KMS-11 (cell line): Measurements from ENCODE around the gene LRIT2.

ENCODE experiments used
- H2AFZ ChIP-seq: fragments of 200-600 bp; sonication (generic); 2 replicates; pipeline ENCODE4 v1.6.1; 2016; ENCODE audit warnings: antibody characterized with exemption, mixed run types, low read depth
- H3K27ac ChIP-seq: fragments of 200-600 bp; sonication (generic); 2 replicates; pipeline ENCODE4 v1.6.1; 2016; ENCODE audit warnings: mild to moderate bottlenecking, mixed run types
- H3K27me3 ChIP-seq: fragments of 200-600 bp; sonication (generic); 2 replicates; pipeline ENCODE4 v1.6.1; 2017; ENCODE audit warnings: mild to moderate bottlenecking, low read depth, mixed run types, moderate library complexity; ENCODE audit not compliant: insufficient read depth
- H3K36me3 ChIP-seq: fragments of 200-600 bp; sonication (generic); 2 replicates; pipeline ENCODE4 v1.6.1; 2017; ENCODE audit warnings: mild to moderate bottlenecking, mixed run types; ENCODE audit not compliant: insufficient read depth
- H3K4me1 ChIP-seq: fragments of 200-600 bp; sonication (generic); 2 replicates; pipeline ENCODE4 v1.6.1; 2016; ENCODE audit warnings: mild to moderate bottlenecking, low read depth, mixed run types; ENCODE audit not compliant: poor library complexity, severe bottlenecking
- H3K4me2 ChIP-seq: fragments of 200-600 bp; sonication (generic); 2 replicates; pipeline ENCODE4 v1.7.0; 2016; ENCODE audit warnings: mild to moderate bottlenecking, mixed run types
- H3K4me3 ChIP-seq: fragments of 200-600 bp; sonication (generic); IDR thresholded peaks from 2 replicates; pipeline ENCODE4 v1.6.1; 2017; ENCODE audit warnings: low read depth, low read length, mixed read lengths; ENCODE audit not compliant: insufficient read depth
- H3K79me2 ChIP-seq: fragments of 200-600 bp; sonication (generic); 2 replicates; pipeline ENCODE4 v1.6.1; 2016; ENCODE audit warnings: low read depth, mixed run types; ENCODE audit not compliant: insufficient read depth
- H3K9ac ChIP-seq: fragments of 200-600 bp; sonication (generic); 2 replicates; pipeline ENCODE4 v1.6.1; 2016; ENCODE audit warnings: mild to moderate bottlenecking, mixed run types
- H4K20me1 ChIP-seq: fragments of 200-600 bp; sonication (generic); 2 replicates; pipeline ENCODE4 v1.6.1; 2016; ENCODE audit warnings: mild to moderate bottlenecking, mixed run types; ENCODE audit not compliant: insufficient read depth
- TF ChIP-seq, protein P1 (sequence below): fragments of 200-600 bp; sonication (generic); conservative IDR thresholded peaks from 2 replicates; pipeline ENCODE4 v1.6.1; 2017; ENCODE audit warnings: low read depth, mild to moderate bottlenecking, antibody characterized with exemption, low read length, moderate library complexity, mixed read lengths

LRIT2 gene

GRCh38 chr10:84214612-84215235, 10.6 kb downstream of the LRIT2 start:
- Histone ChIP-seq H3K4me1 (no peaks in the 10 kb centered on the region), H3K36me3 (no peaks in the 10 kb centered on the region), H3K27me3 (no peaks in the 10 kb centered on the region), H3K27ac (no peak overlapping the region), H4K20me1 (no peaks in the 10 kb centered on the region), H3K79me2 (no peaks in the 10 kb centered on the region), H2AFZ (no peak overlapping the region), H3K9ac (no peak overlapping the region), H3K4me2 (no peak overlapping the region), H3K4me3 (no peak overlapping the region)
- TF ChIP-seq, protein P1, sequence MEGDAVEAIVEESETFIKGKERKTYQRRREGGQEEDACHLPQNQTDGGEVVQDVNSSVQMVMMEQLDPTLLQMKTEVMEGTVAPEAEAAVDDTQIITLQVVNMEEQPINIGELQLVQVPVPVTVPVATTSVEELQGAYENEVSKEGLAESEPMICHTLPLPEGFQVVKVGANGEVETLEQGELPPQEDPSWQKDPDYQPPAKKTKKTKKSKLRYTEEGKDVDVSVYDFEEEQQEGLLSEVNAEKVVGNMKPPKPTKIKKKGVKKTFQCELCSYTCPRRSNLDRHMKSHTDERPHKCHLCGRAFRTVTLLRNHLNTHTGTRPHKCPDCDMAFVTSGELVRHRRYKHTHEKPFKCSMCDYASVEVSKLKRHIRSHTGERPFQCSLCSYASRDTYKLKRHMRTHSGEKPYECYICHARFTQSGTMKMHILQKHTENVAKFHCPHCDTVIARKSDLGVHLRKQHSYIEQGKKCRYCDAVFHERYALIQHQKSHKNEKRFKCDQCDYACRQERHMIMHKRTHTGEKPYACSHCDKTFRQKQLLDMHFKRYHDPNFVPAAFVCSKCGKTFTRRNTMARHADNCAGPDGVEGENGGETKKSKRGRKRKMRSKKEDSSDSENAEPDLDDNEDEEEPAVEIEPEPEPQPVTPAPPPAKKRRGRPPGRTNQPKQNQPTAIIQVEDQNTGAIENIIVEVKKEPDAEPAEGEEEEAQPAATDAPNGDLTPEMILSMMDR, result peak; percentile 42; the same call in 1 of the 2 replicates

- Histone ChIP-seq H3K9ac (no peak overlapping the region), H3K27me3 (no peaks in the 10 kb centered on the region), H3K4me3 (no peak overlapping the region), H3K36me3 (no peaks in the 10 kb centered on the region), H3K4me2 (no peak overlapping the region), H3K4me1 (no peaks in the 10 kb centered on the region), H2AFZ (no peak overlapping the region), H3K79me2 (no peaks in the 10 kb centered on the region), H3K27ac (no peak overlapping the region), H4K20me1 (no peaks in the 10 kb centered on the region)
- TF ChIP-seq, protein P1, result no peak
Observed at GRCh38 chr10:84214046-84214572, 11.2 kb downstream of the LRIT2 start.

DNA sequence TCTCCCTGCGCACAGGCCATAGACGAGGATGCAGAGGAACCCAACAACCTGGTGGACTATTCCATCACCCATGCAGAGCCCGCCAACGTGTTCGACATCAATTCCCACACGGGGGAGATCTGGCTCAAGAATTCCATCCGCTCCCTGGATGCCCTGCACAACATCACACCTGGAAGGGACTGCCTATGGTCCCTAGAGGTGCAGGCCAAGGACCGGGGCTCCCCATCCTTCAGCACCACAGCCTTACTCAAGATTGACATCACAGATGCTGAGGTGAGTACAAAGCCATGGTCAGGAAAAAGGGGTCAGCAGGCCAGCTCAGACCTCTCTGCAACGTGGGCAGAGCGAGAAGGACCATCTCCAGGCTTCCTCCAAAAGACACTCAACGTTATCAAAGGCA, 12.3 kb downstream of the LRIT2 start:
- no peaks in the 10 kb centered on the region for H3K36me3 ChIP-seq
- no peaks in the 10 kb centered on the region for H4K20me1 ChIP-seq
- H3K4me2 ChIP-seq, result no peak overlapping the region
- no peak overlapping the region for H3K27ac ChIP-seq
- no peaks in the 10 kb centered on the region for H3K79me2 ChIP-seq
- TF ChIP-seq, protein P1, result no peak
- no peak overlapping the region for H3K9ac ChIP-seq
- no peaks in the 10 kb centered on the region for H3K27me3 ChIP-seq
- no peak overlapping the region for H2AFZ ChIP-seq
- no peak overlapping the region for H3K4me3 ChIP-seq
- H3K4me1 ChIP-seq, result no peaks in the 10 kb centered on the region

DNA sequence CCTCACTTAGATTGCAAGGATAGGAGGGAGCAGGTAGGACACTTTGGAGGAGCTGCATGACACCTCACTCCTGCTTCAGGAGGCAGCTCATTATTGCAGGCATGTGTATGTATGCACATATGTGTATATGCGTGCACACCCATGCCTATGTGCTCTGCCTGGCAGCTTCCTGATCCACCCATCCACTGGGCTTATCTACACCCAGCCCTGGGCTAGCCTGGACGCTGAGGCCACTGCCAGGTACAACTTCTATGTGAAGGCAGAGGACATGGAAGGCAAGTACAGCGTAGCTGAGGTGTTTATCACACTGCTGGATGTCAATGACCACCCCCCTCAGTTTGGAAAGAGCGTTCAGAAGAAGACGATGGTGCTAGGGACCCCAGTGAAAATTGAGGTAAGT, 13.3 kb downstream of the LRIT2 start:
- H3K9ac ChIP-seq, result no peak overlapping the region
- H3K79me2 ChIP-seq, result no peaks in the 10 kb centered on the region
- H3K36me3 ChIP-seq, result no peaks in the 10 kb centered on the region
- no peaks in the 10 kb centered on the region for H4K20me1 ChIP-seq
- H3K27ac ChIP-seq, result no peak overlapping the region
- H2AFZ ChIP-seq, result no peak overlapping the region
- H3K4me3 ChIP-seq, result no peak overlapping the region
- TF ChIP-seq, protein P1, result no peak
- H3K27me3 ChIP-seq, result no peaks in the 10 kb centered on the region
- H3K4me2 ChIP-seq, result no peak overlapping the region
- no peaks in the 10 kb centered on the region for H3K4me1 ChIP-seq
